RPMI8226 (cell line): ENCODE data around the gene STX8.

Source experiments
- DNase-seq: peaks from one replicate; pipeline ENCODE4 v3.0.0-alpha.2; 2015

Gene STX8

DNA sequence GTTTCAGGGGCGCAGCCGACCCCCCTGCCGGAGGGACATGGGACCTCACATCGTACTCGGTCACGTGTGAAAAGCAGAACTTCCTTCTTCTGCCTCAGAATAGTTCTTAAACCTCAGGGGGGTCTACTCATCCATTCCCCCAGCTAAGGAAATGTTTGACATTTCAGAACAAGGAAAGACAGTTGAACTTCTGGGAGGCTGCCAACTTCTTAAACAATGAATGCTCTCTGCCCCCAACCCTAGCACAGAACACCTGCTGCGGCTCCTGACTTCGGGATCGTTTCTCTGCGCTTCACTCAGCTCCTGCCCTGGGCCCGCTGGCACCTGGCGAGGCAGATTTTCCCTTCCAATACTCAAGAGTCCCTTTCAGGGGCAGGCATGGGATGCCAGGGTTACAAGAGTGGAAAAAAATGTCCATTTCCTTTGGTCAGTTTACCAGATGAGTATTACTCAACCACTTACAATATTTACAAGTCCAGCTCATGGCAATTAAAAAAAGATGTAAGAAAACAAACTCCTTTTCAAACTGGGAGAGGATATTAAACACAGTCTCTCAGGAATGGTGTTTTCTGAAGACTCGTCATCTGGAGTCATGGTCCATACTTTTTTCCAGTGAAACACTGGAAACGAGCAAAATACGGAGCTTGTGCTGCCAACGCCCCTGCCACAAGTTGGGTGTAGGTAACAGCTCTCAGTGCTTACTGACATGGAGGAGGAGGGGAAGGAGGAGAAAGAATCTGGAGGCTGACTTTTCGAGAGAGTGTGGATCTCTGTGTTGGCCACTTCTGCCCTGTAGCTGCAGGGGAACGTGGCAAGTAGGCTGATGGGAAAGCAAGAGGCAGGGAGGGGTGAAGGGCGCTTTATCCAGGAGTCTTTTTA lies 318.6 kb downstream of the STX8 start:
- no peak for DNase-seq

DNA sequence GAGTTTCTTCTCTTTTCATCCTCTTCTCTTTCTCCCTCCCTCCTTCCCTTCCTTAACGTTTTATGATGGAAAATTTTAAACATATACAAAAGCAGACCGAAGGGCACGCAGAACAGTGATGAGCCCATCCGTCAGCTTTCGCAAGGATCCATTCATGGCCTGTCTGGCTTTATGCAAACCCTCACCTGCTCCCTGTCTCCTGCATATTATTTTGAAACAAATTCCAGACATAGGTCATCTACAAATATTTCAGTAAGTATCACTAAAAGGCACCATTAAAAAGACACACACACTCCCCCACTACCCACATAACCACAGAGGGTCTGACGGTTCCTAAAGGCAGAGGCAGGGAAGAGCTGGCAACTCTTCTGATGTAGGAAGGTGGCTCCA lies 319.3 kb downstream of the STX8 start:
- no peak for DNase-seq

DNA sequence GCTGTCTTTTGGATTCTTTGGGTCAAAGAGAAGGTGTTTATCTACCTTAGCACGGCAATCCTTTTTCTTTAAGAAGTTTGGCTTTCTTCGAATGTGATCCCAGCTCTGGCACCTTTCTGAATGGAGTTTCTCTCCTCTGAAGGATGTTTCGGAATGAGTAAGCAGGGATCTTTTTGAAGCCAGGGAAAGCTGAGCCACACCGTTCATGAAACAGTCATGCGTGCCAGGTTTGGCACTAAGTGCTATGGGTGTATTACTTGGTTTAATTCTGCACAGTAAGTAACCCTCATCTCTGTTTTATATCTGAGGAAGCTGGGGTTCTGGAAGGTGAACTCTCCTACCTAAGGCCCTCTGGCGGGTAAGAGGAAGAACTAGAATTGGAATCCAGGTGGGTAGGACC lies 319.8 kb downstream of the STX8 start:
- DNase-seq = no peak

DNA sequence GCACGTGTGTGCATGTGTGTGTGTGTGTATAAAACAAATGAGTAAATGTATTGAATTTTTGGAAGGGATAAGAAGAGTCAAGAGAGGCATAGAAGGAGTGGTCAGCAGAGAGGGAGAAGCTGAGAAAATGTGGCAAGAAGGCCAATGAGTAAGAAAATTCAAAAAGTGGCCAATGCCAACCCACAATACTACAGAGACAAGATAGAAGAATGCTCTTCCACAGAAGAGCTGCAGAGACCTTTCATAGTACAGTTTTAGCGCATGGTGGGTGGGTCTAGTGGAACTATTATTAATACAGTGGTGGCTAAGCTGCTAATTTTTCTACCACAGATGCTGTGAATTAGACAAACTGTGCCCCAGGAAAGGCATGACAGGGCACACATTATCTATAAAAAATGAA lies 320.8 kb downstream of the STX8 start:
- DNase-seq = no peak

DNA sequence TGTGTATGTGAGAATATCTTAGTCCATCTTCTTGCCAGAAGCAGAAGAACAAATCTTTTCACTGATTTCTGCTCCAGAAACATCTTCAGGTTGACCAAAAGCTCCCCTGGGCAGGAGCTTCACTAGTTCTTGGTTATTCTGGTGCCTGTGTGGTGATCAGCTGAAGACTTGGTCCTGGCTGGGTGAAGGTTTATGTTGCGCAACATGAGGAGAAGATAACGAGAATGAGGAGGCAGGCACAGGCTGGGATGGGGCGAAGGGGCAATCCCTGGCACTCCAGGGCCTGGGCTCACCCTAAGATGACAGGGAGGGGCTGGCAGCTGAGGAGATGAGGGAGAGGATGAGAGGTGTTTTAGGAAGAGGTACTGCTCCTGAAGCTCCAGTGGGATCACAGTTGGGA lies 322.3 kb downstream of the STX8 start:
- no peak for DNase-seq

DNA sequence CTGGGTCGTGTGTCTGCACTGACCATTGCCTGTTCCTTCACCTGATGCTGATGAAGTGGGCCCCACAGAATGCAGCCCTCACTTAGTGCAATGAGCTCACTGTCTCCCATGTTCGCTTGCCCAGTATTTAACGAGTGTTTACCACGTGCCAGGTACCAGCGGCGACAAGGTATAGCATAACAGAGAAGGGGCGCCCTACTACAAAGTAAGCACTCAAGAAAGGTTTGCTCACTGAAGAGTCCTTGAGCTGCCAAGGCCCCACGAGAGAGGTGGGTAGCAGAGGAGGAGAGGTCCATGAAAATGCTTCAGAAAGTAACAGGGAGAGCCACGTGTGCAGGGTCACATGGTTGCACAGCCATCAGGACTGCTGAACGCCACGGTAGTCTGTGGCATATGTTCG lies 324.3 kb downstream of the STX8 start:
- DNase-seq = no peak

DNA sequence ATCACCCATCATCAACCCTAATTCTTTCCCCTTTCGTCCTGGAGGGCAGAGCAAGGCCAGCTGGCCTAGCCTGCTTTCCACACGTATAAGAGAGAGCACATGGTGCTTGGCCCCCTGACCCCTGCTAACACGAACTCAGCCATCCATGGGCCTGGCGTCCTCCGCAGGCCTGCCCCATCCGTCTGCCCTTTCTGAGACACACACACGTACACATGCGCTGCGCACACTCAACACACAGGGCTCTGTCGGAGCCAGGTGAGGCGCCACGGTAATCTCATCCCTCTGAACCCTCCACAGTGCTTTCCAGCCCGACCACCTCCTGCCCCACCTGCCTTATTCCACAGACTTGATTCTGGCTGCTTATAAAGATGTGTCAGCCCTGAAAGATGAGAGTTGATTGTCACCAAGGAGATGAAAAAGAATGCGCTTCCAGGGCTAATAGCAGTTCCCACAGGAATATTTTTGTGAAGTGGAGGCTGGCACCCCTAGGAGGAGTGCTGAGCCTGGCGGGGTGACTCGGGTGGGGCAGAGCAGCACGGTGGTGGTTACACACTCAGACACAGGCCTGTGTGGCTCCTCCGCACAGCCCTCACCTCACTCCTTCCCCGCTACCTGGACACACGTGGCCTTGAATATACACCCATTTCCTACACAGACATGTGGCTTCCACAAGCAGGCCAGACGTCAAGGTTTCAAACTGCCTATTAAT lies 326.2 kb downstream of the STX8 start:
- DNase-seq = no peak

DNA sequence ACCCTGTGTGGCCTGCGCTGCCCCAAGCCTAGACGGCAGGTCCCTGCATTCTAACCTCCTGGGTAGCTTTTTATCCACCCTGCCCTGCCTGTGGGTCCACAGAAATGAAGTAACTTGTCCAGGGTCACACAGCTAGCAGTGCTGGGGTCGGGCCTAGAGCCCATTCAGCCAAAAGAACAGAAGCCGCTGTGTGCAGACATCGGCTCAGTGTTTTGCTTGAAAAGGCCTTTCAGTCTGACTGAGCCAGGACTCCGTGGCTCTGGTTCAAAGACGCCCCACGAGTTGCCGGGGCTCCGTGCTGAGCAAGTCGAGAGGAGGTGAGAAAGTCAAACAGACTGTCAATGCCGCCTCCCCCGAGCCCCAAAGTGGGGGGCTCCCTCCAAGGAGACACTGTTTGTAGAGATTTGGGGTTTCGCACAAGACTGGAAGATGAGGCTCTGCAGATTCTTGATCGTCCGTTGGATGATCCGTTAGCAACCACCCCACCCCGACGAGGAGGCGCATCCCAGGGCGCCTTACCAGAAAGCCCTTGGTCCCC lies 328.1 kb downstream of the STX8 start:
- no peak for DNase-seq

DNA sequence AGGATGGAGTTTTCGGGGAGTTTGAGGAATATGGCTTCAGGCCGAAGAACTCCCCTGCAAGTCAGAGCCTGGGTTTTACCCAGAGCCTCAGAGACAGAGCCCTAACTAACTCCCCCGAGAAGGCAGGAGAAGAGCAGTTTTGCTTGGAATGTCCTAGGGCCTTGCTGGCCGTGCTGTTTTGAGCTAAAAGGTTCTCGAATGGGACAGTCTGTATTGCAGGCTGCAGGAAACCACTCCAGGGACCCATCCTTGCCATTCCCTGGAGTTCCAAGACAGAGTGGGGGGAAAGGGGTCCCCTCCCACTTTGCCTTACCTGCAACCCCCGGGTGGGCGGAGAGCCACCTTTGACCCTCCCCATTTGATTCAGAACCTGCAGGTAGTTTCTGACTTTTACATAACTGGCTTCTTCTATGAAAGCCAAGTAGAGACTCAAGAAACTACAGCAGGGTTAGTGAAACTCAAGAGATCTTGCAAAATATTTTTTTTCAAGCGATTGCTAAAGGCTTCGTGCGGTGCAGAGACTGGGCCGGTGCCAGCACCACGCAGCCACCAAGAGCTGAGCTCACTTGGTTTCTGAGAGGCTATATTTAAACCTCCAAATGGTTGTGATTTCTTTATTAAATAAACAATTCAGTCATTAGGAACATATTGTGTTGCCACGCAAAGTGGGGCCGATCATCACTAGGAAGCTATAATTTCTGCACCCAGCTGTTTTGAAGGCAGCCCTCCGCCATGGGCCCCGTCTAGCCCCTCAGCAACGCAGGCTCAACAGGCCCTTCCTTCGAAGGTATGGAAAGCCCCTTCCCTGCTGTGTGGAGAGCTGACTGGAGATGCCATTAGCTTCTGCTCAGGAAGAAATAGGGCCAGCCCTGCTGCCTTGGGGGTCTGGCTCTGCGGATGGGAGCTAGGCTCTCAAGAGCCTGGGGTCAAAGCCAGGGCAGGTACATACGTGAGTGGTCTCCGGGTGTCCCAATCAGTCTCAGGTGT lies 331.3 kb downstream of the STX8 start:
- no peak for DNase-seq

DNA sequence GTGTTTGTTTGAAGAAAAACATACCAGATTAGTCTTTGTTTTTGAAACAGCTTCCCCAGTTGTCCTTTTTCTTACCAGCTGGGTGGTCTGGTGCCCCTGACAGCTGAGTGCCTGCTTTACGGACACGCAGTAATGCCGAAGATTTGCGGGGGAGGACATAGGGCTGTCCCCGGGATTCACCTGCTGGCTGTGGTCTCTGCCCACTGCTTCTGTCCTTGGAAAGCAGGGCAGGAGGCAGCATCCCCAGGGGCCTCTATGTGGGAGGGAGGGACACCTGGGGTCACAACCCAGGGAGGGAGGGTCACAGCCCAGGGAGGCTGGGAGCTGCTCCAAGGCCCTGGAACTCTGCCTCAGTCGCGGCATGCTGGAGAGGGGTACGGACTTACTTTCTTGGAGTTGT lies 332.6 kb downstream of the STX8 start:
- no peak for DNase-seq

DNA sequence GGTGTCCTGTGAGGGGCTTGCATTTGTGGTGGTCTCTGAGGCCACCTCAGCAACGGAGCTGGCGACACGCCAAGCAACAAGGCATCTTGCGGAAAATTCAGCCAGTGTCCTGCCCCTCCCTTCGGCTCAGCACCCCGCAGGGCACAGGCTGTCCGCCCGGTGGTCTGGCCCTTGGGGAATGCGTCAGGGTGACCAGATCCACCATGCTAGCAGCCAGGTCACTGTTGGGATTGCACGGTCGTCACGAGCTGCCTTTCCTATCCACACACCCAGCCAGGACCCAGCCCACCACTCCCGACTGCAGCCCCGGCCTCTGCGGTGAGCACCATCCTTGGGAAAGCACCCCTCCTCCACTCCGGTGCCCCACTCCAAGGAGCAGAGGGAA lies 333.1 kb downstream of the STX8 start:
- no peak for DNase-seq

DNA sequence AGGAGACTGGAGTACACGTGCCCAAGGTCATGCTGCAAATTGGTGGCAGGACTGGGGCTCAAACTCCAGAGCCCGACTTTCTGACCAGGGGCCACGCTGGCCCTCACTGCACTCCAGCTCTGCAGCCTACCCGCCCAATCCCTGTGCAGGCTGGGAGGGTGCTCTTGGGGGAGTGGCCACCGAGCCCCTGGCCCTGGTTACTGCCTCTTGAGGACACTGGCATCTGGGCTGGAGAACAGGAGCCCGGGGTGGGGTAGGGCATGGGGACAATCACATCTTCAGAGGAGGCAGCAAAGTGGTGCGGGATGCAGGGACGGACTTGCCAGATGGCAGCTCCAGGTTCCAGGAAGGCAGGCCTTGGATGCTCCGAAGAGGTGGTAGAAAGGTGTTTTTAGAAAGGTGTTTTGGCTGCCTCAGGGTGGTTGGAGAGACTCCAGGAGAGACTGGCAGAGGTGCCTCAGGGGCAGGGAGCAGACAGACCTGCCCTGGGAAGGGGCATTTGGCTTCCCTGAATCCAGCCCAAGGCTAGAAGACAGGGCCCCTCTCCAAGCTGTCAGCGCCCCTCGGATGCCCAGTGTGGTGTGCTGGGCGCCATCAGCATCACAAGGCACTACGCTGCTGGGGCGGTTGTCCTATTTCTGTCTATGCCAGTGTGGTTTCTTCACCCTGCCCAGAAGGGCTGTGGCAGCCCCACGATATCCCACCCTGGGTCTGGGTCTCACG lies 333.7 kb downstream of the STX8 start:
- DNase-seq = no peak

DNA sequence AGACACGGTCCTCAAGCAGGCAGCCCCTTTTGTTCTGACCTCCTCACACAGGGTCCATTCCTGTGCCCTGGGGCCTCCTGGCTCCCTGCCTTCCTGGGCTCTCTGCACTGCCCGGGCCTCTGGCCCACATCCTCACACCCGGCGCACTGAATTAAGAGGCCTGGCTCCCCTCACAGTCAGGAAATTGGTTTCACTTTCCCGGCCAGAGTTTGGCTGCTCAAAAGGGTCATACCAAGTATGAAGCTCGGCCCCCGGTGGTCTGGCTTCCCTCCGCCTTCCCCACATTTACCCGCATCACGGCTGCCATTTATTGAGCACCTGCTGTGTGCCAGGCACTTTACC lies 334.3 kb downstream of the STX8 start:
- no peak for DNase-seq

DNA sequence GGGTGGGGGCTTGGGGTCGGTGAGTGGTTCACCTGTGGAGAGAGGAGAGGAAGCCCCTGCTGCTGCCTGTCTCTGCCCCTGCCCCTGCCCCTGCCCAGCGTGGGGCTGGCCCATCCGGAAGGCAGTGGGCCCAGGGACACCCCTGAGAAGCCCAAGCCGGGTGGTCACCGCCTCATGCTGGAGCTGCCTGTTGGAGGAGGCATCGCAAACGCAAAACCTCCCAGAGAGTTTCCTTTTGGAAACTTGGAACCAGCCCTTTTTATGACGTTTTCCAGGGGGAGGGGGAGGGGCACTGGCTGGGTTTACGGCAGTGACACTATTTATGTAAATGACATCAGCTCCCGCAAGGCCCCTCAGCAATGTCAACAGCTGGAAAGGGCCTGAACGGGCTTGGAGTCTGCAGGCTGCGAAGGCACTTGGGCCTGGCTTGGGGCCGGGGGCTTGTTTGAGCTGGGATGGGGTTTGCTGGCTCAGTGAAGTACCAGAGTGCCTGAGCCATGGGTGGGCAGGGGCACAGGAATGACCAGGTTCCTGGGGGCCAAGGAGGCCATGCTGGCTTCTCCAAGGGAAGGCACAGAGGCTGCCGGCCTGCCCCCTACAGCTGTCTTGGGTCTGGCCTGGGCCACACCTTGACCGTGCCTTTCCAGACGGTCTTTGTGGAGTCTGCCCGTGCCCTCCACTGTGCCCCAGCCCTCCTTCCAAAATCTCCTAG lies 334.8 kb downstream of the STX8 start:
- no peak for DNase-seq

DNA sequence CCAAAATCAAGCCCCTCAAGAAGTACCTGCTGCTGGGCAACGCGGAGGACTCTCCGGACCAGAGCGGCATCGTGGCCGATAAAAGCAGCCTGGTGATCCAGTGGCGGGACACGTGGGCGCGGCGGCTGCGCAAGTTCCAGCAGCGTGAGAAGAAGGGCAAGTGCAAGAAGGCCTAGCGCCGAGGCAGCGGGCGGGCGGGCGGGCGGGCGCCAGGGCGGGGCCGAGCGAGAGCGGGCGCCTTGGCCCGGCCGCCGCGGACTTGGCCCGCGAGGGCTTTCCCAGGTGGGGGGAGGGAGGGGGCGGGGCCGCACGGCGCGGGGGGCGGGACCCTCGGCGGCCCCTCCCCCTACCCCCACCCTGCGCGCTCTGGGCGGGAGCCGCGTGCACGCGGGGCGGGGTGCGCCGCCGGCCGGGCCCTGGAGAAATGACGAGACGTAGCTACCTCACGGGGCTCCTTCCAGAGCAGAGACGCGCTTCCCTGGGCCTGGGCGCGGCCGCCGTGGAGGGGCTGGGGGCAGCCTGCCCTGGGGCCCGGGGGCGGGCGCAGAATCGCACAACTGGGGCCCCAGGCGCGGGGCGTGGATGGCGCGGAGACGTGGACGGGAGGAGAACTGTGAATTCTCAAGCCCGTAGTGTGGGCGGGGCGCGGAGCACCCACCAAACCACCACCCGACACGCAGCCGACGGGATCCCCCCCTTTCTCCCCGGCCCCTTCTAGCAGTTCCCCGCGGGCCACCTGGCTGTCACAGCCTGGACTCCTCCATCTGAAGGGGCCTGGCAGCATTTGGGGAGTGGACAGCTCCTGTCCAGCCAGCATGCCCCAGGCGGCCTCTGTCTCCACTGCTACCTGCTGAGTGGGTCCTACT lies 335.6 kb downstream of the STX8 start:
- peak; percentile 8 for DNase-seq

DNA sequence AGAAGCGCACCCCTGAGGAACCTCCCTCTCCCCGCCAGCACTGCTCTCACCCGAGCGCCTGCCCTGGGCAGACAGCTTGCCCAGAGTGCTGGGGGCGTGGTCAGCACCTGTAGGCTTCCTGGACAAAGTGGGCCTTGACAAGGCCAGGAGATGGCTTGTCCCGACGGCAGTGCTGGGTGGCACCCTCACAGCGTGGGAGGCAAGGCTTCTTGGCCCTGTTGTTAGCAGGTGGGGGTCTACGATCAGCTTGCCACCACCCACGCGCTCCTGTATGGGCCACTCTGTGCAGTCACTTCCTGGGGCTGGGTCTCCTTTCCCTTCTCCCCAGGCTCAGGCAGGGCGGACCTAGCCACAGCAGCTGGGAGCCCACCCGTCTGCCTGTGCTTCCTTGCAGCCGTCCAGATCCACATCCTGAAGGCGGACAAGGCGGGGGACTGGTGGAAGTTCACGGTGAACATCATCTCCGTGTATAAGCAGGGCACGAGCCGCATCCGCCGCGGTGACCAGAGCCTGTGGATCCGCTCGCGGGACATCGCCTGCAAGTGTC lies 336.3 kb downstream of the STX8 start:
- no peak for DNase-seq

DNA sequence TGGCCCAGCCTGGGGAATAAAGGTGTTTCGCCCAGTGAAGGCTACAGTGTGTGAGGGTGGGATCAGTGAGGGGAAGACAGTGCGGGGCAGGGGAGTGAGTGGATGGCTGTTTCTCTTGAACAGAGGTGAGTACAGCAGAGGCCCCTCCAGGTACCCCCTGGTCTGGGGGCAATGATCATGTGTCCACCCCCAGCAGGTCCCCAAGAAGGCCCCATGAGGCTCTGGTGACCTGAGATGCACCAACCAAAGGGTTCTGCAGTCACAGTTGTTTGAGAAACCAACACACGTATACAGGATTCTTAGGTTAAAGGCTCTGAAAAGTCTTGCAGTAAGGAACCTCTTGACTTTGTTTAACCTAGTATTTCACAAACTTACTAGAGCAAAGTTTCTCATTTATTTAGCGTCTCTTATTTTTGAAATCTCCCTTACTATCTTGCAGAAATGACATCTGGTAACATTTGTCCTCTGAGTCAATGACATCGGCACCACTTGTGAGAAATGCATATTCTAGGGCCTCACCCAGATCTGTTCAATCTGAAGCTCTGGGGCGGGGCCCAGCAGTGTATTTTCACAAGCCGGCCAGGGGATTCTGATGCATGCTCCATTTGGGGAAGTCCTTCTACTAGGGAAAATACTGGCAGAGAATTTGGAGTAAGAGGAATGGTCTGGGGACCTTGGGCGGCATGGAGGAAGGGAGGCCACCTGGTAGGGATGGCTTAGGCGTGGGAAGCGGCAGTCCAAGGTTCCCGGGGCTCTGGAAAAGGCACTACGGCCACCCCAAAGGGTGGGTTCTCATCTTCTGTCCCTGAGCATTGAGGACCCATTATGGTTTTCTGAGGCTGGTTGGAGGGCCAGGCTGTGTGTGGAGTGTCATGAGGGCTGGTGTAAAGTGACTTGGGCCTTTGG lies 337.0 kb downstream of the STX8 start:
- DNase-seq = no peak

DNA sequence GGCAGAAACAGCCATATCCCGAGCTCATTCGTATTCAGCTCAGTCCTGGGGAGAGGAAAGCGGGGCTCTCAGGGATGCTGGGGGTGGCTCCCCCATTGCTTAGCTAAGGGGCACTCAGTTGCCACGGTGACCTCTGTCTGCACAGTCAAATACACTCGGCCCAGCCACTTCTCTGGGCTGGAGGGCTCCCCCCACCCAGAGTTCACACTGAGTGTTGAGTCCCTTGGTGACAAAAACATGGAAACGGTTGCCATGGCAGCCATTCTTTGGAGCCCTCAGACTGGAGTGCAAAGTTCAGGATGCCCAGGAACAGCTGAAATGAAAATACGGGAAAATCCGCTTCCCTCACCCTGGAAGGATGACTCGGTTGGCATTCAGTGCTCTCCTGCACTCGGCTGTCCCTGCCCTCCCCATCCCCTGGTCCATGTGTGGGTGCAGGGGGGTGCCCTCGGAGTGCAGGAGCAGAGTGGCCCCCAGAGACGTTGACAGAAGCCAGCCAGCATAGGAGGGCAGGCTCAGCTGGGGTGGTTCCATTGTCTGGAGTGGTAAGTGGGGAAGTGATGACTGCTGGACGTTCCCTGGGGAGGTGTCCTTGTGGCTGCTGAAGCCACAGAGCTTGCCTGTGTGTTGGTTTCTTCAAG lies 337.8 kb downstream of the STX8 start:
- no peak for DNase-seq

DNA sequence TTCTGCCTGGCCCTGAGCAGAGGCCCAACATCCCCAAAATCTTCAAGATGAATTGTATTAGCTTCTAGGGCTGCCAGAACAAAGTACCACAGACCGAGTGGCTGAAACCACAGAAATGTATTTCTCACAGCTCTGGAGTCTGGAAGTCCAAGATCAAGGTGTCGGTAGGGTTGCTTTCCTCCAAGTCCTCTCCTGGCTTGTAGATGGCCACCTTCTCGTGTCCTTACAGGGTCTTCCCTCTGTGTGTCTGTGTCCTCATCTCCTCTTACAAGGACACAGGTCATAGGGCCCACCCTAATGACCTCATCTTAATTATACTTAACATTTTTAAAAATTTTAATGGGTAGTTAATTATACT lies 338.6 kb downstream of the STX8 start:
- DNase-seq = no peak
